Kasumi-1 (cell line): ENCODE data around the gene STON2.
"Not testable (repeated sequence)": the region's sequence is repeated elsewhere in the genome, so short reads cannot be mapped to it uniquely, and the experiment has no call there.

Experiments used
- DNase-seq, 2 experiments: peaks; one replicate each; lab custom pipeline; 2025; lab: John Stamatoyannopoulos, UW

The STON2 gene

DNA sequence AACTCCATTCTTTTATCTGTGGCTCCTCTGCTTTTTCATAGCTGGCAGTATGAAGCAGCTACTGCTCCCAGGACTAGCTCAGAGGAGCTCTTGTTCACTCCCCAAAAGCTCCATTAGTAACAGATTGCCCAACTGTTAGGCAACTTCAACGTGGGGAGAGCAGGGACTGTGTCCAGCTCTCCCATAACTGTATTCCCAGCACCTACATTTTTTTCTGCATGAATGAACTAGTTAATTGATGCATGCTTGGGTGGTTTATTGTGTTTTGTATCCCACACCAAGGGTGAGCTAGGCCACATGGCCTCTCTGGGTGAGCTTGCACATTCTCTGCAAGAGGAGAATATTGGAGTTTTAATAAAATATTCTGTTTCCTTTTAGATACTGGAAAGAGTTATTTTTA, 15.2 kb downstream of the STON2 start:
- no peak for DNase-seq

DNA sequence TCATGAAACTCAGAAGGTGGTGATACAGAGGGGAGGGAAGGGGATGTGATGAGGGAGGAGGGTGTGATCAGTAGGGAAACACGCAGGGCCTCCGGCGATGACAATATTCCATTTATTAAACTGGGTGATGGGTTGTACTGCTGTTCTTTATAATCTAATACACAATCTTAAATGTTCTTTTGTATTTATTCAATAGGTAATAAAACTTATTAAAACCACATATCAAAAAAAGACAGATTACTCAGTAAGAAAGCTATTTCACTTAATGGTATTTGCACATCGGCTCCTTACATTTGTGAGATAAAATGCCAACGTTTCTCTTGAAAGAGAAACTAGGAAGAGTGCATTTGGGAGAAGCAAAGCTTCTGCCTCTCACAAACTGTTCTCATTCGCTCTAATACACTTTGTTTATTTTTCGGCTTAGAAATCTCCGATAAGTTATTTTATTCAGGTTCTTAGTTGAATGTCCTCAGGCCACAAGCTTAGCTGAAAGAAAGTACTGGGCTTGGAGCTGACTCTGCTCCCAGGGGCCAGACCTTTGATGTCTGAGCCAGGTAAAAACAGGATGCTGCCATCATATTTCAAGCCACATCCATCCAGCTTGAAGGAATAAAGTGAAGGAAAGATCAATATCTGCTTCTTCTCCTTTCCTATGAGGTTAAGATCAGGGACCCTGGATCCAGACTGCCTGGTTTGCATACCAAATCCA, 17.5 kb downstream of the STON2 start:
- DNase-seq = no peak

DNA sequence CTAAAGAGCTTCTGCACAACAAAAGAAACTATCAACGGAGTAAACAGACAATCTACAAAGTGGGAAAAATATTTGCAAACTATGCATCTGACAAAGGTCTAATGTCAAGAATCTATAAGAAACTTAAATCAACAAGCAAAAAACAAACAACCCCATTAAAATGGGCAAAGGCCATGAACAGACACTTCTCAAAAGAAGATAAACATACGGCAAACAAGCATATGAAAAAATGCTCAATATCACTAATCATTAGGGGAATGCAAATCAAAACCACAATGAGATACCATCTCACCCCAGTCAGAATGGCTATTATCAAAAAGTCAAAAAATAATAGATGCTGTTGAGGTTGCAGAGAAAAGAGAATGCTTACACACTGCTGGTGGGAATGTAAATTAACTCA, 20.1 kb downstream of the STON2 start:
- not testable (repeated sequence) for DNase-seq

DNA sequence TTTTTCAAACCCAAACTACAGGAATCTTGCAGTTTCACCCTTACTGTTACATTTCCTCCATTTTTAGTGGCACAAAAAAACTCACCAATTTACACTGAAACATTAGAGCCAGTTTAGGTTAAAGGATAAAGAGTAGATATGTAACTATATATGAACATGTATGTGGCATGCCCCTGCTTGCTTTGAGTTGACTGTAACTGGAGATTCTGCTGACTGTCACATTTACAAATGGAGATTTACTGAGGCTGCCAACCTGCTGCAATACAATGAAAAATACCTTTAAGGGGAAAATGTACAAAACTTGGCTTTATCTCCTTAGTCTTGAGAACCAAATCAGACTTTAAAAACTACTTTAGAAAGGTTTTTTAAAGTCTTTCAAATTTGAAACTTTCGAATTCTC, 28.3 kb downstream of the STON2 start:
- DNase-seq = no peak

DNA sequence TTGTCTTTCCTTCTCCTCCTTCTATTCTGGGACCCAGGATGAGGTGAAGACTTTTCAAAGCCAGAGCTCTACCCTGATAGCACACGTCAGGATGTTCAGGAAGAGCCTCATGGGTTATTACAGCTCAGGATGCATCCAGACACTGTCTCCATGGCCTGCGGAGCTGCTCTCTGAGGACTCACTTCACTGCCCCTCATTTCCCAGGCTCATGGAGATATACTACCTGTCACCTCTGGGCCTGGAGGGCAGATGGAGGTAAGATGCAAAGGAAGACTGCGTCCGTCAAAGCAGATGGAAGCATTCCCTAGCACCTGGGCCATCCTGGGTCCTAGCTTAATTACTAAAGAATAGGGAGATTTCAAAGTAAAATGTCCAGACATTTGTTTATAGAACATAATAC, 32.6 kb downstream of the STON2 start:
- DNase-seq = no peak

DNA sequence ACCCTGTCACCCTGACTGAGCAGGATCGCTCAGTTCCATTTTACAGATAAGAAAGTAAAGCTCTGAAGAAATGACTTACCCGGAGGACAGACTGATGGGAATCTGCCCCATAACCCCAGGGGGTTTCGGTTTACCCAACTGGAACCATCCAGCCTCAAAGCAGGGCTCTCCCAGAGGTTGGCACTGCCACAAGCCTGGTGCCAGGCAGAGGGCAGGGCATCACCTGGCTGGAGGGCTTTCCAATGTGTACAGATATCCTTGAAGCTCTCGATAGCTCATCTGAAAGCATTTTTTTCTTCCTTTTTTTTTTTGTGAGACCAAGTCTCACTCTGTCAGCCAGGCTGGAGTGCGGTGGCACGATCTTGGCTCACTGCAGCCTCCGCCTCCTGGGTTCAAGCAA, 33.2 kb downstream of the STON2 start:
- no peak for DNase-seq

DNA sequence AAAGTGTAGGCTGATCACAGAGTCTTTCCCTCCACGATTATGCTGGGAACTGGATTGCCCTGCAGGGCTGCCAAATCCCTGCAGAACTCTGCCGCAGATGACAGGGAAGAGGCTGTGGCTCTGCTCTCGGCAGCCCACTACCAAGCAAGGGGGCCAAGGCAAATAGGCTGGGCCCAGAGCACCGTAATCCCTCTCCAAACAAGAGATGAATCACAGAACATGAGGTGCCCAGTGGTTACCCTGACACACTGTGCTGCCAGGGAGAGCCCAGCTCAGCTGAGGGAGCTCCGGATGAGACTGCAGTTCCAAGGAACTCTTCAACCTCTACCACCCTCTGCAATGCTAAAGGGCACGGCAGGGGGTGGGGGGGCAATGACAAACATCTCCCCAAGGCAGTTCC, 33.9 kb downstream of the STON2 start:
- DNase-seq = no peak

DNA sequence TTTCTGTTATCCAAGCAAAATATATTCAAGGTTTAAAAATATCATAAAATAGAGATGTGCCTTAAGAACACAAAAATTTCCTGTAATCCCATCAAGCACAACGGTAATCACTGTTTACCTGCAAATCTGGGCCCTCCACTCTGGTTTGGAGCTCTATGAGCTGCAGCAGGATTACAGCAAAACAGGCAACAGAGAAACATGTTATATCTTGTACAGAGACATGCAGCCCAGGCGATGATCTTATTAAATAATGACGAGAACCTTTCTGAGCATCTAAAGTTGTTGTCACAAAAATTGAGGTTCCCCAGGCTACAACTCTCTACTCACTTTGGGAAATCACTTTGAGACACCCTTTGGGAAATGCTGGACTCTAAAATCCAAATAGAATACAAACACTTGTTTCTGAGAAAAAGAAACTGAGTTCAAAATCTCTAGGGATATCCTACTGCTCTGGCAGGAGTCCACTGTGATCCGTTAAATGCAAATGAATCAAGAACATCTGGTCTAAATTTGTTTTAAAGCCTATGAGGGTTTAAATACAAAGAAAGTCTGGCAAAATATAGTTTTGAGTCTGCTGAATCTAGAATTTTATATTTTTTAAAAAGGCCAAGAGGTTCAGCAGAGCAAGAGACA, 36.3 kb downstream of the STON2 start:
- DNase-seq = no peak

DNA sequence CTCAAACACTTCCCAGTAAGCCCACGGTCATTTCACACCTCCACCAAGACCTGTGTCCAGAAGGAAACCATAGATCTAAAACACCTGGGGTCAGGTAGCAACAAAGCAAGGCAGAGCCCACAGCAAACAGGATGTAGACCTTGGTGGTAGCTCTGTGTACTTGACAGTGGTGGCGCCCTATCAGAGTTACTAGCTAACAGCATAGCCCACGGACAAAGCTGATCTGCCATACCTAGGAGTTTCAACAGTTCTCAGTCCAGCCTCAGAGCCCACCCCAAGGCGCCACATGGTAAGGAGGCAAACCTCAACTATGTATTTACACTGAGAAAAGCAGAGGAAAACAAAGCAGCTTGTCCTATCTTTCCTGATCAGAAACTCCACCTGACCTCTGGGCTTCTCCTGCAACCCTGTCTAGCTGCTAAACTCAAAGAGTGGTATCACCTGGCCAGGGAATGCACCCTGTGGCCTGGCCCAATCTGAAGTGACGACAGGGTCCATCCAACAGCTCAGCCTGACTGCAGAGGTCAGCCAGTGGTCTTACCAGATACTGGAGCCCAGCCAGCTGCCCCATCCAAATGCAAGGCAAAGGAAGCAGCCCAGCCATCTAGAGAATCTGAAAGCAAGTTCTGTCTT, 46.3 kb downstream of the STON2 start:
- no peak for DNase-seq

DNA sequence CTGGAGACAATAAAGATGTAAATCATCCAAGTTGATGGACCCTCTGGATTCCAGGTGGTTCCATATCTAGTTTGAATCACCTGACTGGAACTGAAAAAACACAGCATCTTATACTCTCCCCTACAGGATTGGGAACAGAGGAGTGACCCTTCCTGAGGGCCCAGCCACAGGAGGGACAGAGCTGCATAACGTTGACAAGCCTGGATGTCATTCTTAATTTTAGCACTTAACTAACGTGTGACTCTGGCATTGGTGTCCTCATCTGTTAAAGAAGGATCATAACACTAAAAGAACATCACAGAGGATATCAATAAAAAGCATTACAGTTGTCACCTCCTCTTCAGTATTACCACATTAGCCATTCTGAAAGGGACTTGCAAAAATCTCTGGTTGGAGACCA, 47.7 kb downstream of the STON2 start:
- no peak for DNase-seq

DNA sequence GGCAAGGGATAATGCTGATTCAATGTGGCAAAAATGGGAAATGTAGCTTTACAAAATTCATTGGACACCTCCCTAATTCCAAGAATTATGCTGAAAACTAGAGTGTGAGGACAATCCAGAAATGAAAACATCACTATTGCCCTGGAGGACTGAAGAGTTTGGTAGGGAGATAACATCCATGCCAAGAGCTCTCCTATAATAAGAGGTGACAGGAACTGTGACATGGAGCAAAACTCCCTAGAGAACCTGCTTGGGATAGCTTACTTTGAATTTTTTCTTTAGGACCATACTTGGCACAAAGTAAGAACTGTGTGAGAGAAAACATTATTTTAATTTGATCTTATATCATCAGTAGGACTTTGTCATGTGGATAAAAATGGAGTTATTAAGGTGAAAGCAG, 48.9 kb downstream of the STON2 start:
- DNase-seq = no peak

DNA sequence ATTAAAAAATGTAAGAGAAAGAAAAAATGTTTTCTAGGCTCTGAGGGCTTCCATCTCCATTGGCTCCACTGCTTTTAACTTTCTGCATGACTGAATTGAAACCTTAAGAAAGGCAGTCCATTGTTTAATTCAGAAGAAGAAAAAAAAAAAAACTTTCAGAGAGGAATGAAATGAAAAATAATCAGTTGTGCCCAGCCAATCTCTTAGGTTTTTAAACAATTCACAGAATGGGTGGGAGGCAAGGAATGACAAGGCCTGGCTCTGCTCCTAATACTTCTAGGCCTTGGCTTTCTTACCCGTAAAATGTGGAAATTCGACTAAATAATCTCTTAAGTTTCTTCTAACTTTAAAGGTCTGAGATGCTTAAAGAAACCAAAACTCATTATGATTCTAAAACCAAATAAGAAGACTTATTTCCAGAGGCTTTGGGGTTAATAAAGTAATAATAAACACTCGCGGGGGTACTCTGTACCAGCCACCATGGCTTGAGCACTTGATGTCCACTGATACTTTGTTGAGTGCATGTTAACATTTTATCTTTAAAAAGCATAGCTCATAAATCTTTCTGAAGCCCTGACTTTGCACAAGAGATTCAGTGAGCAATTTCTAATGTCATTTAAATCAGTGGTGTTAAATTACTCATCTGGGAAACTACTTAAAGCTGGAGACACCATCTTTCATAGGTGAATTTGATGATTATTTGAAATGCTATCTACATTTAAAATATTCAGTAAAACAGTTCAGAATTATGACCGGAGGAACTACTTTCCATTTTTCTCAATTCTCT, 49.6 kb downstream of the STON2 start:
- DNase-seq = no peak

DNA sequence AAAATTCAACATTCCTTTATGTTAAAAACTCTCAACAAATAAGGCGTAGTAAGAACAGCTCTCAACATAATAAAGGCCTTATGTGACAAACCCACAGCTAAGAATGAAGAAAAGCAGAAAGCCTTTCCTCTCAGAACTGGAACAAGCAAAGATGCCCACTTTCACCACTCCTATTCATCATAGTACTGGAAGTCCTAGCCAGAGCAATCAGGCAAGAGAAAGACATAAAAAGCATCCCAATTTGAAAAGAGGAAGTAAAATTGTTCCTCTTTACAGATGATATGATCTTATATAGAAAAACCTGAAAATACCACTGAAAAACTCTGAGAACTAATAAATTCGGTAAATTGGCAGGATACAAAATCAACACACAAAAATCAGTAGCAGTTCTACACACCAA, 52.1 kb downstream of the STON2 start:
- peak; percentile 72 to 77 for DNase-seq

DNA sequence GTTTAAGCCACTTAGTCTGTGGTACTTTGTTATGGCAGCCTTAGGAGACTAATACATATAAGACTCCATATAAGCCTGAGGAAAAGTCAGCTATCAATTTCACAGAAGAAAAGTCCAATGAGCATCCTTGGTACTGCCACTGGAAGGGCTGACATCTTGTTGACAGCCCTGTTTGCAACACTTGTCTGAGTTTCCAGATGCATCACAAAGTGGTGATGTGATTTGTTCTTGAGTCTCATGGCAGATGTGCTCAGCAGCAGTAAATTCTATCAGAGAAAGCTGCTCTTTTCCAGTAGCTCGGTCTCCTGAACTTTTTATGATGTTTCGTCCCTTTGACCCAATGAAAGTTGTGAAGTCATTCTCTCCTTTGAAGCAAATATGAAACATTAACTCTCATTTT, 54.3 kb downstream of the STON2 start:
- DNase-seq = no peak

DNA sequence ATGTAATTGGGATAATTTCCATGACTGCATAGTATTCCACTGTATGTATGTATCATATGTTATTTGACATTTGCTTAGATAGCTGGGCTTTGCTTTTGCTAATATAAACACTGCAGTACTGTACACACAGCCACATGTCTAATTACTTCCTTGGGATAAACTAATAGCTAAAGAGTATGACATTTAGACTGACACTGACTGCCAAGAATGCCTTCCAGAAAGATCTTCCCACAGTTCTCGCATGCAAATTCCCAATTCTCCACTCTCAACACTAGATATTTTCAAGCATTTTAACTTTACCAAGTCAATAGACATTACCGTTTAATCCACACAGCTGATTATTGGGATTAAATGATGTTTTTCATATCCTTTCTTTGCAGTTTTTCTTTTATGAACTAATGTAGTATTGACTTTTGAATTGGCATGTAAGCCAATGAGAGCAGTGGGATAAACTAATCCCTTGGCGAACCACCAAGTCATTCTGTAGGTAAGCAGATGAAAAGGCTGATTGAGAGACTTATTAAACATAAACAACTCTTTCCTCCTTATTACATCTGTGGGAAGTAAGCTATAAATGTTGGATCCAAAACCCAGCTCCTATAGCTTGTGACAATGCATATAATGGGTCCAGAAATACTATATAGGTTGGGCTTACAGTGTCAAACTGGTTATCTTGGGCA, 55.5 kb downstream of the STON2 start:
- no peak for DNase-seq

DNA sequence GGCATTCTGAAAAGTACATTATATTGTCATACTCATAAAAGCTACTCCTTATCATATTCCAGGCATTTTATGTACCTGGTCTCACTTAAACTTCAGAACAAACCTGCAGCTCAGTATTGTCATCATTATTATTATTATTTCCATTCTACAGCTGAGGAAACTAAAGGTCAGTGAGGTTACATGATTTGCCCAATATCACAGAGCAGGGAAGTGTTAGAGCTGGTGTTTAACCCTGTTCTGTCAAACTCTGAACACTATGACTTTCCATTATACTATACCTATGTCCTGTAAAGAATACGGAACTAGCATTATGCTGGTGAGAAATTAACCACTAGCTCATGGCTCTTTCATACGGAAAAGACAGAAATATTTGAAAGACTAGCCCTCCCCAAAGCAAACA, 56.4 kb downstream of the STON2 start:
- no peak for DNase-seq

DNA sequence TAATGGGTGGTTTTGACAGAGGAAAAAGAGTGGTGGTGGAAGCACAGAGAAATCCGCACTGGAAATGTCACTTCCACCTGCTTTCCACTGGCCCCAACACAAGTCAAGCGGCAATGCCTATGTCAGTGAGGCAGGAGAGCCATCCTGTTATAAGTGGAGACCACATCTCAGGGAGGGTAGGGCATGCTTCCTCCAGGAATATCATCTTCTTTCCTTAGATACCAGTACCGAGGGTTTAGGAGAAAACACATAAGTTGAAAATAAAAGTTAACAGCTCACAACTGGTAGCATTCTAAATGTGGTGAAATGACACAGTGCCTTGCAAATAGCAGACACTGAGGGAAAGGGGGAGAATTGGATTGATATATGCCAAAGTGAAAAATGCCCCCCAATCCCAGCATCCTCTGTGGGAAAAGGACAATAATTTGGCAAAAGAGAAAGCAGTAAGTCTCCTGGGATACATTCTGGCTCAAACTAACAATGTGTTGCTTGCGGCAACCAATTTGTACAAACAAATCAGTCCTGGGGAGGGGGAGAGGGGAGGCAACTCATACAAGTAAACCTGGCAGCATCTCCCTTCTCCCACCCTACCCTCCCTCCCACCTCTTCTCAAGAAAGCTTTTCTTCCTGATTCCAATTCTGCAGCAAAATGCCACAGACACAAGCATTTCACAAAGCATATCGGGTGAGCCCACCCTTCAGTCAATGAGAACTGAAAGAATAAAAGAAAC, 57.1 kb downstream of the STON2 start:
- no peak for DNase-seq

DNA sequence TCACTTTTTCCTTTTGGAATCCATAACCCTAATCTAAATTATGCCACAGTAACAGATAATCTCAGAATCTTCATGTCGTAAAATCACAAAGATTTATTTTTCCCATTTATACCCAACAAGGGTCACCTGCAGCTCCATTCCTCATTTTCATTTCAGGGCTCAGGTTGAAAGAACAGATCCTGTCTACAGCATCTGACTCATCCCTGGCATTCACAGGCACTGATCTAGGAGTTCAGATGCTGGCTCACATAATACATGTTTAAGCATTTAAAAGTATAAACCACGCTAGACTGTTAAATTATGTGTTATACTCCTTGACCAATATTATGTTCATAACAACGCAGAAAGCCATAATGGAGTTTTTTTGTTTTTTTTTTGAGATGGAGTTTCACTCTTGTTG, 58.3 kb downstream of the STON2 start:
- DNase-seq = no peak

DNA sequence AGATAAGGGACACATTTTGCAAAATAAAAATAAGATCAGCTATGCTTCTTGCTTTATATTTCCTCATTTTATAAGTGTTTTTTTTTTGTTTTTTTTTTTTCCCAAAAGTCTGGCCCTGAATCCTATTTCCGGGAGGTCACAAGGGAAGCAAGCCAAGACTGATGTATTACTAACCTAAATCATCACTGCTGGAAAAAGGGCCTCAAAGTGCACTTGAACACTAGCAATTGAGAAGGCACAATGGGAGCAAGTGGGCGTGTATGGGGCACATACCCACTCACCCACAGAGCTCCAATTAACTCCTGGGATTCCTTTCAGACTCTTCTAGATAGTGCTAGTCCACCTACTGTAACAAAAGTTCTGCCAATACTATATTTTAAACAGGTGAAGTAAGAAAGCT, 58.8 kb downstream of the STON2 start:
- no peak for DNase-seq

DNA sequence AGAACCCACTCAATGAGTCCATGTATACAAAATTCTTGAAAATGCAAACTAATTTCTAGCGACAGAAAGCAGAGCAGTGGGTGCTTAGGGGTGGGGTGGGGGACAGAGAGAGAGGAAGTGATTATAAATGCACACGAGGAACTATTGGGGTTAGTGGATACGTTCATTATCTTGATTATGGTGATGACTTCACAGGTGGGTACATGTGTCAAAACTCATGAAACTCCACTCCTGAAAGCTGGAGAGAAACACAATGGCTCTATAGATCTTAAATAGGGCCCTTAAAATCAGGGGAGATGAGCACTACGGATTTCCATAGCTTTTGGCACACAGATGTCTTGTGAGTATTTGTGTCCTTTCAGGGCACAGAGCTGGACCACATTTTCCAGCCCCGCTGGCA, 59.9 kb downstream of the STON2 start:
- DNase-seq = no peak

DNA sequence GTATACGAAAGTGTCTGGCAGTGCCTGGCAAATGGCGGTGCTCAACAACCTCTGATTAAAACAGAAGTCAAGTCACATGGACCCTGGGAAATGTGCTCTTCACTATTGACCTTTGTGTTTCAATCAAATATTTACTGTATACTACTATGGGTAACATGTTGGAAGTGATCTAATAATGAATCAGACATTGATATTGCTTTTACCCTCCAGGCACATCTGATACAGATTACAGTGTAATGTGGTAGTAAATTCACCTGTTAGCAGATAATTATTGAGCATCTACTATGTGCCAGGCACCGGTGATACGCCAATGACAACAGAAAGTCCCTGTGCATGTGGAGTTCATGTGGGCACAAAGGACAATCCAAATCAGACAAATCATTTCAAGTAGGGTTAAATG, 63.1 kb downstream of the STON2 start:
- DNase-seq = no peak

DNA sequence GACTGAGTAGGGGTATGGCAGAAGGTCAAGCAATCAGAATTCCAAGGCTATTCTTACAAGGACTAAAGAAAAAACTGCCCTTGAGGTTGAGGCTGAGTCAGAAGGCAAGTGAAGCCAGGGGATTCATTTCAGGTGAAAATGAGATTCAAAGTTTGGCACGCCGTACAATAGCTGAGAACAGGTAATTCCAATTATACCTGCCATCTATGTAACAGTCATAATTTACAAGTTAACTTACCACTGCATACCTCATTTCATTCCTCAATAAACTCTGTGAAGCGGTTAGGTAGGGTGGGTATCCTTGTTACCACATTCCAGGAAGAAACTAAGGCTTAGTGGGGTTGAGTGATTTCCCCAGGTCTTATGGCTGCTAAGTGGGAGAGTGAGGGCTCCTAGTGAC, 64.1 kb downstream of the STON2 start:
- DNase-seq = no peak
